OCI-LY7 (cell line): ENCODE results near the gene PNRC2. TPM values are rescaled to one million over a fixed set of nuclear protein-coding genes. Genes with fewer than 3 reads are reported as not detected.
A peak's percentile ranks its signal among the peaks of the same experiment; 100 is the strongest.
"Not testable (repeated sequence)": the region's sequence is repeated elsewhere in the genome, so short reads cannot be mapped to it uniquely, and the experiment has no call there.

Experiments used
- BruUV-seq: library from RNA; stranded (reverse); fragments of 400-500 nt; replicated peaks from 2 replicates; lab custom pipeline; 2021; lab: Mats Ljungman, UMichigan
- CTCF ChIA-PET: fragments of 300-600 bp; sonication (Branson Sonifier 250); formaldehyde crosslinking; loops from one replicate; lab custom pipeline; 2022; ENCODE audit warnings: antibody characterized with exemption; ENCODE audit not compliant: unreplicated experiment; lab: Charles Lee
- POLR2A ChIA-PET: fragments of 300-600 bp; sonication (Branson Sonifier 250); formaldehyde crosslinking; loops from one replicate; lab custom pipeline; 2022; ENCODE audit warnings: antibody characterized with exemption; lab: Charles Lee
- DNase-seq: peaks from one replicate; pipeline ENCODE4 v3.0.0-alpha.2; 2015; ENCODE audit warnings: low spot score
- H2AFZ ChIP-seq: fragments of 200-600 bp; sonication (generic), shearing (Covaris generic); 2 replicates; pipeline ENCODE4 v1.6.1; 2014; ENCODE audit warnings: mild to moderate bottlenecking, antibody characterized with exemption, low read length, moderate library complexity
- H3K27ac ChIP-seq: fragments of 200-600 bp; sonication (generic); 2 replicates; pipeline ENCODE4 v1.5.1; 2014; ENCODE audit warnings: mixed run types, low read depth, mild to moderate bottlenecking, moderate library complexity, low read length, inconsistent platforms; ENCODE audit not compliant: poor library complexity, severe bottlenecking
- H3K36me3 ChIP-seq: fragments of 200-600 bp; sonication (generic); 2 replicates; pipeline ENCODE4 v1.6.1; 2014; ENCODE audit warnings: mild to moderate bottlenecking, antibody characterized with exemption, low read length, moderate library complexity, mixed read lengths; ENCODE audit not compliant: insufficient read depth
- H3K4me1 ChIP-seq: fragments of 200-600 bp; sonication (generic); 2 replicates; pipeline ENCODE4 v1.5.1; 2014; ENCODE audit warnings: mild to moderate bottlenecking, low read length; ENCODE audit not compliant: insufficient read depth, poor library complexity, severe bottlenecking
- H3K4me2 ChIP-seq: fragments of 200-600 bp; sonication (generic); 2 replicates; pipeline ENCODE4 v1.6.1; 2014; ENCODE audit warnings: mild to moderate bottlenecking, low read length
- H3K4me3 ChIP-seq: fragments of 200-600 bp; sonication (generic); 2 replicates; pipeline ENCODE4 v1.5.1; 2014; ENCODE audit warnings: mild to moderate bottlenecking, low read depth, low read length; ENCODE audit not compliant: poor library complexity, severe bottlenecking
- H3K79me2 ChIP-seq: fragments of 200-600 bp; sonication (generic); 2 replicates; pipeline ENCODE4 v1.6.1; 2016; ENCODE audit warnings: low read depth, mild to moderate bottlenecking, low read length, moderate library complexity, mixed read lengths; ENCODE audit not compliant: insufficient read depth
- H3K9me2 ChIP-seq: fragments of 200-600 bp; sonication (generic); 2 replicates; pipeline ENCODE4 v1.6.1; 2016; ENCODE audit warnings: mild to moderate bottlenecking, low read length, mixed read lengths; ENCODE audit not compliant: insufficient read depth
- H3K9me3 ChIP-seq: fragments of 200-600 bp; sonication (generic); 2 replicates; pipeline ENCODE4 v1.6.1; 2014; ENCODE audit warnings: mild to moderate bottlenecking, mixed run types, low read length, mixed read lengths
- H4K20me1 ChIP-seq: fragments of 200-600 bp; sonication (generic); 2 replicates; pipeline ENCODE4 v1.6.1; 2014; ENCODE audit warnings: mild to moderate bottlenecking, antibody characterized with exemption, low read length, moderate library complexity, mixed read lengths; ENCODE audit not compliant: insufficient read depth
- CTCF ChIP-seq: fragments of 200-600 bp; sonication (generic); conservative IDR thresholded peaks from 2 replicates; pipeline ENCODE4 v1.5.1; 2014; ENCODE audit warnings: mild to moderate bottlenecking, antibody characterized with exemption, low read length, moderate library complexity, mixed read lengths
- EZH2phosphoT487 ChIP-seq: fragments of 200-600 bp; sonication (generic); IDR thresholded peaks from 2 replicates; pipeline ENCODE4 v1.6.1; 2018; ENCODE audit warnings: low read depth, borderline replicate concordance, mild to moderate bottlenecking, mixed run types, antibody characterized with exemption, low read length, moderate library complexity, mixed read lengths
- intact Hi-C: fragments of 100-400 bp; cut with micrococcal nuclease; formaldehyde crosslinking; loops from one replicate; pipeline ENCODE4 v1.10.0; 2022; ENCODE audit not compliant: unreplicated experiment
- total RNA-seq, 2 experiments: library from RNA; depleted of rRNA in 1 of 2; stranded (reverse); fragments of >200 nt in 1 of 2; shearing (Covaris generic) in 1 of 2; gene quantifications; 2 replicates each; pipeline ENCODE4 v1.2.3, GENCODE V29; 2014 to 2022

Gene PNRC2
- total RNA-seq, 2 experiments from 2014 or later = 129 to 198 TPM

GRCh38 chr1:23947366-23947765 is 12.3 kb upstream of the PNRC2 start:
- Histone ChIP-seq H3K36me3 (no peaks in the 10 kb centered on the region; the same call in 1 of the 2 replicates), H3K9me2 (no peaks in the 10 kb centered on the region), H3K4me2 (no peak overlapping the region), H3K9me3 (peaks cover 17% of the 10 kb centered on the region; the same call in 1 of the 2 replicates), H3K79me2 (no peaks in the 10 kb centered on the region), H2AFZ (no peak overlapping the region), H3K4me1 (peaks cover 16% of the 10 kb centered on the region), H3K4me3 (no peak overlapping the region), H3K27ac (no peak overlapping the region), H4K20me1 (no peaks in the 10 kb centered on the region)
- no TSS peak for BruUV-seq
- no peak for DNase-seq
- CTCF ChIA-PET = no interaction called here
- TF ChIP-seq EZH2phosphoT487 (no peak), CTCF (no peak)
- intact Hi-C loops = no loop called here
- POLR2A ChIA-PET = interaction anchor here (0.7 to 2.1 kb wide), 3 partner anchors 9 to 42 kb away, joined by 4 to 11 read pairs (median 5); no protein-coding TSS in a partner anchor

- Histone ChIP-seq H3K79me2 (no peaks in the 10 kb centered on the region), H3K27ac (no peak overlapping the region), H3K4me2 (no peak overlapping the region), H3K36me3 (no peaks in the 10 kb centered on the region), H3K4me3 (no peak overlapping the region), H2AFZ (peak overlapping the region; percentile 20; the same call in 1 of the 2 replicates), H3K9me3 (no peaks in the 10 kb centered on the region), H3K9me2 (no peaks in the 10 kb centered on the region), H3K4me1 (peaks cover 43% of the 10 kb centered on the region), H4K20me1 (no peaks in the 10 kb centered on the region)
- ChIA-PET POLR2A (interaction anchor here (0.6 to 1.2 kb wide), 2 partner anchors 21 to 158 kb away, joined by 3 to 4 read pairs; no protein-coding TSS in a partner anchor), CTCF (no interaction called here)
- no peak for DNase-seq
- TF ChIP-seq CTCF (no peak), EZH2phosphoT487 (no peak)
- BruUV-seq = no TSS peak
- intact Hi-C loops = no loop called here
Observed at GRCh38 chr1:23953020-23953419, 6.6 kb upstream of the PNRC2 start.

- Histone ChIP-seq H3K79me2 (peaks cover 24% of the 10 kb centered on the region), H3K9me2 (no peaks in the 10 kb centered on the region), H3K9me3 (no peaks in the 10 kb centered on the region), H3K36me3 (peaks cover 22% of the 10 kb centered on the region), H3K27ac (peak overlapping the region; percentile 97), H2AFZ (peak overlapping the region; percentile 43), H3K4me2 (peak overlapping the region; percentile 85), H4K20me1 (peaks cover 13% of the 10 kb centered on the region; the same call in 1 of the 2 replicates), H3K4me1 (peaks cover 58% of the 10 kb centered on the region), H3K4me3 (peak overlapping the region; percentile 91)
- POLR2A ChIA-PET = interaction anchor here (0.6 to 4.3 kb wide), 14 partner anchors 10 to 386 kb away, joined by 3 to 77 read pairs (median 6); partner anchors contain the start of genes CNR2 and SRSF10
- TF ChIP-seq CTCF (no peak), EZH2phosphoT487 (no peak)
- no TSS peak for BruUV-seq
- CTCF ChIA-PET = interaction anchor here (1.0 to 1.4 kb wide), 2 partner anchors 18 to 41 kb away, joined by 3 to 5 read pairs; no protein-coding TSS in a partner anchor
- peak; percentile 57 for DNase-seq
- intact Hi-C loops = loop anchor here (5.0 kb wide), 3 partner anchors 90 to 615 kb away; partner anchors contain the start of genes FUCA1, HNRNPR and IFNLR1
Observed at GRCh38 chr1:23957096-23957495, 2.5 kb upstream of the PNRC2 start.

GRCh38 chr1:23958040-23958809 is 1.4 kb upstream of the PNRC2 start:
- BruUV-seq = TSS peak; percentile 85
- H2AFZ ChIP-seq = peak overlapping the region; percentile 43; the same call in 1 of the 2 replicates

More at GRCh38 chr1:23958040-23958809, 1.4 kb upstream of the PNRC2 start:
- H4K20me1 ChIP-seq = peaks cover 13% of the 10 kb centered on the region; the same call in 1 of the 2 replicates
- H3K9me2 ChIP-seq, CTCF ChIA-PET, H3K9me3 ChIP-seq: not testable (repeated sequence)
- peaks cover 57% of the 10 kb centered on the region for H3K4me1 ChIP-seq
- H3K4me2 ChIP-seq = peak overlapping the region; percentile 85
- H3K79me2 ChIP-seq = peaks cover 27% of the 10 kb centered on the region
- intact Hi-C loops = loop anchor here (2.0 to 5.0 kb wide), 5 partner anchors 41 to 616 kb away; partner anchors contain the start of genes FUCA1, HNRNPR and IFNLR1
- peak; percentile 48 for DNase-seq
- peak overlapping the region; percentile 97 for H3K27ac ChIP-seq
- peaks cover 26% of the 10 kb centered on the region for H3K36me3 ChIP-seq
- POLR2A ChIA-PET = interaction anchor here (0.6 to 4.3 kb wide), 8 partner anchors 13 to 947 kb away, joined by 3 to 77 read pairs (median 4); no protein-coding TSS in a partner anchor
- H3K4me3 ChIP-seq = peak overlapping the region; percentile 91
